ENCODE measurements around the gene GCAT.
A peak's percentile ranks its signal among the peaks of the same experiment; 100 is the strongest.

The GCAT gene

DNA sequence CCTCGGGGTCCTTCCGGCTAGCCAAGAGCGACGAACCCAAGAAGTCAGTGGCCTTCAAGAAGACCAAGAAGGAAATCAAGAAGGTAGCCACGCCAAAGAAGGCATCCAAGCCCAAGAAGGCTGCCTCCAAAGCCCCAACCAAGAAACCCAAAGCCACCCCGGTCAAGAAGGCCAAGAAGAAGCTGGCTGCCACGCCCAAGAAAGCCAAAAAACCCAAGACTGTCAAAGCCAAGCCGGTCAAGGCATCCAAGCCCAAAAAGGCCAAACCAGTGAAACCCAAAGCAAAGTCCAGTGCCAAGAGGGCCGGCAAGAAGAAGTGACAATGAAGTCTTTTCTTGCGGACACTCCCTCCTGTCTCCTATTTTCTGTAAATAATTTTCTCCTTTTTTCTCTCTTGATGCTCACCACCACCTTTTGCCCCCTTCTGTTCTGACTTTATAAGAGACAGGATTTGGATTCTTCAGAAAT is 1.9 kb upstream of the GCAT start:
- no peaks in the 10 kb centered on the region for H3K27me3 ChIP-seq (ENCODE audit: control insufficient read depth, insufficient read depth, low read length)
- H3K36me3 ChIP-seq (ENCODE audit: control insufficient read depth, insufficient read depth, low read length): no peaks in the 10 kb centered on the region
- H3K9ac ChIP-seq (ENCODE audit: low read length): no peak overlapping the region
- peak overlapping the region; percentile 60 for H3K4me3 ChIP-seq (ENCODE audit: low read length)
- peaks cover 14% of the 10 kb centered on the region for H3K4me1 ChIP-seq (ENCODE audit: control insufficient read depth, insufficient read depth, low read length)
- peak overlapping the region; percentile 93 for H3K27ac ChIP-seq (ENCODE audit: low read depth, low read length)

DNA sequence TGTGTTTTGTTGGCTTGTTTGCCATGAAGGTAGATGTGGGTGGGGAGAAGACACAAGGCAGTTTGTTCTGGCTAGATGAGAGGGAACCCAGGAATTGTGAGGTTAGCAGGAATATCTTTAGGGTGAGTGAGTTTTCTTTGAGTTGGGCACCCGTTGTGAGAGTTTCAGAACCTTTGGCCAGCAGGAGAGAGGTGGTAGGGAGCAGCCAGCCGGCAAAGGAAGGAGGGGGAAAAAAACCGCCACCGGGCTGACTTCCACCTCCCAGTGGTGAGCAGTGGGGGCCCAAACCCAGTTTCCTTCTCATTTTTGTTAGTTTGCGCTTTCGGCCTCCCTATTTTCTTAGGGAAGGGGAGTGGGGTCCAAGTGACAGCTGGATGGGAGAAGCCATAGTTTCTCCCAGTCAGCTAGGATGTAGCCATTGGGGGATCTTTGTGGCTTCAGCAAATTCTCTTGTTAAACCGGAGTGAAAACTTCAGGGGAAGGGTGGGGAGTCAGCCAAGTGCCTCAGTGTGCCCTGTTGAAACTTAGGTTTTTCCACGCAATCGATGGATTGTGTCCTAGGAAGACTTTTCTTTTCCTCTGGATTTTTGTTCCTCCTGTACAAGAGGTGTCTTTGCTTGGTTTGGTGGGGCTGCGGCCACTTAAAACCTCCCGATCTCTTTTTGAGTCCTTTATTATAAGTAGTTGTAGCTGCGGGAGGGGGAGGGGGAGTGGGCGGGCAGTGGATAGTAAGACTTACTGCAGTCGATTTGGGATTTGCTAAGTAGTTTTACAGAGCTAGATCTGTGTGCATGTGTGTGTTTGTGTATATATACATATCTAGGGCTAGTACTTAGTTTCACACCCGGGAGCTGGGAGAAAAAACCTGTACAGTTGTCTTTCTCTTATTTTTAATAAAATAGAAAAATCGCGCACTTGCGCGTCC is 1.1 kb upstream of the GCAT start:
- Histone ChIP-seq H3K4me1 (ENCODE audit: control insufficient read depth, insufficient read depth, low read length) (peaks cover 14% of the 10 kb centered on the region), H3K36me3 (ENCODE audit: control insufficient read depth, insufficient read depth, low read length) (no peaks in the 10 kb centered on the region), H3K27ac (ENCODE audit: low read depth, low read length) (peak overlapping the region; percentile 93), H3K27me3 (ENCODE audit: control insufficient read depth, insufficient read depth, low read length) (no peaks in the 10 kb centered on the region), H3K9ac (ENCODE audit: low read length) (peak overlapping the region; percentile 45), H3K4me3 (ENCODE audit: low read length) (peak overlapping the region; percentile 60)

DNA sequence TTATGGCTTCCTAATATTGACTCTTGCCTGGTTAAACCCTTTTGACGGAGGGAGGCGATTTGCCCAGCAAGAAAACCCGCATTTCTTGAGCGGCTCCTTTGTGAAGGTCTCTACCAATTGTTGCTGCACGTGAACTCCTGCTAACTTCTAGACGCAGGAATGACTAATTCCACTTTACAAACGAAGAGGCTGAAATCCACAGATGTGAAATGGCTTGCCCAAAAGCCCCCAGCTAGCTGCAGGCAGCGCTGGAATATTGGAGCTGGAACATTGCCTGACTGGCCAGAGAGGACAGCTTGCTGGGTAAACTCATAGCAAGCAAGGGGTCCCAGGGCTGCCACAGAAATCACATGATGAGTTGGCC is 542 bp downstream of the GCAT start:
- no peaks in the 10 kb centered on the region for H3K36me3 ChIP-seq (ENCODE audit: control insufficient read depth, insufficient read depth, low read length)
- H3K27ac ChIP-seq (ENCODE audit: low read depth, low read length): peak overlapping the region; percentile 53
- peak overlapping the region; percentile 10 for H3K9ac ChIP-seq (ENCODE audit: low read length)
- H3K27me3 ChIP-seq (ENCODE audit: control insufficient read depth, insufficient read depth, low read length): no peaks in the 10 kb centered on the region
- H3K4me1 ChIP-seq (ENCODE audit: control insufficient read depth, insufficient read depth, low read length): peaks cover 9% of the 10 kb centered on the region
- peak overlapping the region; percentile 80 for H3K4me3 ChIP-seq (ENCODE audit: low read length)

- no peak overlapping the region for H3K9ac ChIP-seq (ENCODE audit: low read length)
- H3K27ac ChIP-seq (ENCODE audit: low read depth, low read length): no peak overlapping the region
- no peaks in the 10 kb centered on the region for H3K27me3 ChIP-seq (ENCODE audit: control insufficient read depth, insufficient read depth, low read length)
- H3K4me1 ChIP-seq (ENCODE audit: control insufficient read depth, insufficient read depth, low read length): peaks cover 9% of the 10 kb centered on the region
- no peaks in the 10 kb centered on the region for H3K36me3 ChIP-seq (ENCODE audit: control insufficient read depth, insufficient read depth, low read length)
- no peak overlapping the region for H3K4me3 ChIP-seq (ENCODE audit: low read length)
These were observed 2.1 kb downstream of the GCAT start for GRCh38 chr22:37809672-37810333.

- H3K4me1 ChIP-seq (ENCODE audit: control insufficient read depth, insufficient read depth, low read length): peaks cover 4% of the 10 kb centered on the region
- H3K27ac ChIP-seq (ENCODE audit: low read depth, low read length): no peak overlapping the region
- no peak overlapping the region for H3K4me3 ChIP-seq (ENCODE audit: low read length)
- H3K27me3 ChIP-seq (ENCODE audit: control insufficient read depth, insufficient read depth, low read length): no peaks in the 10 kb centered on the region
- no peak overlapping the region for H3K9ac ChIP-seq (ENCODE audit: low read length)
- no peaks in the 10 kb centered on the region for H3K36me3 ChIP-seq (ENCODE audit: control insufficient read depth, insufficient read depth, low read length)
These were observed 4.1 kb downstream of the GCAT start for GRCh38 chr22:37811867-37812266.

DNA sequence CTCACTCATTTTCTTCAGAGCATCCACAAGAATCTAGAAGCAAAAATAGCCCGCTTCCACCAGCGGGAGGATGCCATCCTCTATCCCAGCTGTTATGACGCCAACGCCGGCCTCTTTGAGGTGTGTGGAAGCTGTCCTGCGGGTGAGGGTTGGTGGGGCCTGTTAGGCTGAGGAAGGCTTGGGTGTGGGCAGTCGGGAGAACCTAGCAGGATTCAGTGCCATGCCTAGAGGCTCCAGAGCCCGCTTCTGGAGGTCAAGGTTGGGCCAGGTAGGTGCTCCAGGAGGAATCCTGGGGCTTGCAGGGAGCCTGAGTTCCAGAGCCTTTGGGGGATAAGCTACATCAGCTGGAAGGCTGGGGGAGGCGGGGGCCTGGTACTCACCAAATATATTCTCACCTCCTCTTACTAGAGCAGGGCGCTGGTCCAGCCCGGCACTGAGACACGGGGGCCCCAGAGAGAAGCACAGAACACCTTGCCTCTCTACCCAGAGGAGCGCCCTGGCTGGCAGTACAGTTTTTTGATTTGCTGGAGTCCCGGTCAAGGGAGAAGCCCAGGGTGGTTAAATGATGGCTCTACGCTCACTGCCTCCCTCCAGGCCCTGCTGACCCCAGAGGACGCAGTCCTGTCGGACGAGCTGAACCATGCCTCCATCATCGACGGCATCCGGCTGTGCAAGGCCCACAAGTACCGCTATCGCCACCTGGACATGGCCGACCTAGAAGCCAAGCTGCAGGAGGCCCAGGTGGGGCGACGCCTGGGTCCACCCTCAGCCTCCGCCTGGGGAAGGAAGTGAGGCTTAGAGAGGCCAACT is 5.3 kb downstream of the GCAT start:
- no peaks in the 10 kb centered on the region for H3K36me3 ChIP-seq (ENCODE audit: control insufficient read depth, insufficient read depth, low read length)
- no peak overlapping the region for H3K9ac ChIP-seq (ENCODE audit: low read length)
- H3K27ac ChIP-seq (ENCODE audit: low read depth, low read length): no peak overlapping the region
- peaks cover 7% of the 10 kb centered on the region for H3K4me1 ChIP-seq (ENCODE audit: control insufficient read depth, insufficient read depth, low read length)
- H3K27me3 ChIP-seq (ENCODE audit: control insufficient read depth, insufficient read depth, low read length): no peaks in the 10 kb centered on the region
- no peak overlapping the region for H3K4me3 ChIP-seq (ENCODE audit: low read length)

DNA sequence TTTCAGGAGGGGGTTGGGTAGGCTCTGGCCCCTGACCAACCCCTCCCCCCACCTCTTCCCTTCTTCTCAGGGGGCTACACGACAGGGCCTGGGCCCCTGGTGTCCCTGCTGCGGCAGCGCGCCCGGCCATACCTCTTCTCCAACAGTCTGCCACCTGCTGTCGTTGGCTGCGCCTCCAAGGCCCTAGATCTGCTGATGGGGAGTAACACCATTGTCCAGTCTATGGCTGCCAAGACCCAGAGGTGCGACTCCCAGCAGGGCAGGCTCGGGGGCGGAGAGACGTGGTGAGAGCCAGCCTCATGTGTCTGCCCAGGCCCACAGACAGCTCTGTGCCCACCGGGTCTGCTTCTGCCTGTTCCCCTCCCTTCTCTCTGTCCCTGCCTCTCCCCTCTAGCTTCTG is 7.9 kb downstream of the GCAT start:
- Histone ChIP-seq H3K4me3 (ENCODE audit: low read length) (no peak overlapping the region), H3K9ac (ENCODE audit: low read length) (no peak overlapping the region), H3K4me1 (ENCODE audit: control insufficient read depth, insufficient read depth, low read length) (peaks cover 4% of the 10 kb centered on the region), H3K27me3 (ENCODE audit: control insufficient read depth, insufficient read depth, low read length) (peaks cover 4% of the 10 kb centered on the region), H3K27ac (ENCODE audit: low read depth, low read length) (no peak overlapping the region), H3K36me3 (ENCODE audit: control insufficient read depth, insufficient read depth, low read length) (no peaks in the 10 kb centered on the region)

- H3K27me3 ChIP-seq (ENCODE audit: control insufficient read depth, insufficient read depth, low read length): peaks cover 4% of the 10 kb centered on the region
- H3K27ac ChIP-seq (ENCODE audit: low read depth, low read length): no peak overlapping the region
- H3K4me3 ChIP-seq (ENCODE audit: low read length): no peak overlapping the region
- no peaks in the 10 kb centered on the region for H3K36me3 ChIP-seq (ENCODE audit: control insufficient read depth, insufficient read depth, low read length)
- no peak overlapping the region for H3K9ac ChIP-seq (ENCODE audit: low read length)
- peaks cover 4% of the 10 kb centered on the region for H3K4me1 ChIP-seq (ENCODE audit: control insufficient read depth, insufficient read depth, low read length)
These were observed 8.9 kb downstream of the GCAT start for GRCh38 chr22:37816543-37817180.

DNA sequence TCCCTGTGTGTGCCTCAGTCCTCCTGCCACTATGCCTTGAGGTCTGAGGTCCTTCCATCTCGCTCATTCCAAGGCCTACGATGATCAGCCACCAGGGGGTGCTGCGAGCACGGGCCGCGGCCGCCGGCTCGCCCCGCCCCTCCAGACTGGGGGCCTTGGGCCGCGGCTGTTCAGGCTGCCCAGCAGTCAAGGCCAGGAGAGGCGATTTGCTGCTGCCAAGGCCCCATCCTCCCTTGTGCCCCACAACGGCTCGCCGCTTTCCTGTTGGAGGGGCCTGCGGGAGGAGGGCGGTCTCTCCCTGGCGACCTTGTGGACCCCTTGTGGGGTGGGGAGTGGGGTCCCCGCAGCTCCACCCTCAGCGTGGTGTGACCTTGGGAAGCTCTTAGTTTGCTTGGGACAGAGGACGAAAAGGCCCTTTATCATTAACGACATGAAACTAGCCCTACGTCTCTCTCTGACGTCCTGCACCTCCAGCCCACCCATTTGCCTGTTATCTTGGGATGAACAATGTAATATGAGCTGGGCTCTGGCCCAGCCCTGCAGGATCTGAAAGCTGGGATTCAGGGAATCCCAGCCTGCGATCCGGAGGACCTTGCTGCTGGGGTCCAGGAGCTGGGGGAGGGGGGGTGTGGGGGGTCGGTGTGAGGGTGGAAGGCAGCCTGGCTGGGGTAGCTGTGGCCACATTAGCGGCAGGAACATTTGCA is 10.1 kb downstream of the GCAT start:
- H3K36me3 ChIP-seq (ENCODE audit: control insufficient read depth, insufficient read depth, low read length): no peaks in the 10 kb centered on the region
- H3K4me1 ChIP-seq (ENCODE audit: control insufficient read depth, insufficient read depth, low read length): peaks cover 4% of the 10 kb centered on the region
- H3K27me3 ChIP-seq (ENCODE audit: control insufficient read depth, insufficient read depth, low read length): peaks cover 9% of the 10 kb centered on the region
- no peak overlapping the region for H3K9ac ChIP-seq (ENCODE audit: low read length)
- H3K4me3 ChIP-seq (ENCODE audit: low read length): peak overlapping the region; percentile 73
- H3K27ac ChIP-seq (ENCODE audit: low read depth, low read length): peak overlapping the region; percentile 30

- Histone ChIP-seq H3K4me1 (ENCODE audit: control insufficient read depth, insufficient read depth, low read length) (peaks cover 4% of the 10 kb centered on the region), H3K9ac (ENCODE audit: low read length) (no peak overlapping the region), H3K4me3 (ENCODE audit: low read length) (peak overlapping the region; percentile 58), H3K36me3 (ENCODE audit: control insufficient read depth, insufficient read depth, low read length) (no peaks in the 10 kb centered on the region), H3K27me3 (ENCODE audit: control insufficient read depth, insufficient read depth, low read length) (peaks cover 14% of the 10 kb centered on the region), H3K27ac (ENCODE audit: low read depth, low read length) (no peak overlapping the region)
These were observed 10.8 kb downstream of the GCAT start for GRCh38 chr22:37818409-37819104.

DNA sequence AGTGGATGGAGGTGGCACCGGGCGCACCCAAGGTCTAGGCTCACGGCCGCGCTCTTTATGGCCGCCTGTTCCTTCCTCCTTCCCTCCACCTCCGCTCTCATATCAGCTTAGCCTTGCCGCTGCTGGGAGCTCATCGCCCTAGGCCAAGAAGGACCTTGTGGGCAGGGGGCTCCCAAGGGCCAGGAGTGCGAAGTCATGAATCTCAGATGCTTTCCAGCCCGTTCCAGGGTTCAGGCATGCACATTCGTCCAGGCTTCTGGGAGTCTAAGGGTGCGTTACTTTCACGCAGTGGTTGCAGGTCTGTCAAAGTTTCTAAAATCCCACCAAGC is 11.3 kb downstream of the GCAT start:
- Histone ChIP-seq H3K27ac (ENCODE audit: low read depth, low read length) (no peak overlapping the region), H3K4me3 (ENCODE audit: low read length) (peak overlapping the region; percentile 58), H3K4me1 (ENCODE audit: control insufficient read depth, insufficient read depth, low read length) (peaks cover 4% of the 10 kb centered on the region), H3K27me3 (ENCODE audit: control insufficient read depth, insufficient read depth, low read length) (peaks cover 14% of the 10 kb centered on the region), H3K9ac (ENCODE audit: low read length) (no peak overlapping the region), H3K36me3 (ENCODE audit: control insufficient read depth, insufficient read depth, low read length) (no peaks in the 10 kb centered on the region)

Data from rectal smooth muscle tissue (tissue), 1 donor.